AG09319 (cell line): ENCODE results near the gene RABAC1.
"Not testable (repeated sequence)": the region's sequence is repeated elsewhere in the genome, so short reads cannot be mapped to it uniquely, and the experiment has no call there.

ENCODE experiments used
- DNase-seq: peaks from one replicate; pipeline ENCODE4 v3.0.0-alpha.2; 2010; ENCODE audit warnings: low read depth; ENCODE audit errors: extremely low read depth
- CTCF ChIP-seq: IDR thresholded peaks from 2 replicates; pipeline ENCODE4 v1.5.1; 2011; ENCODE audit warnings: low read depth, mild to moderate bottlenecking, inconsistent platforms, low read length, moderate library complexity

Gene RABAC1

DNA sequence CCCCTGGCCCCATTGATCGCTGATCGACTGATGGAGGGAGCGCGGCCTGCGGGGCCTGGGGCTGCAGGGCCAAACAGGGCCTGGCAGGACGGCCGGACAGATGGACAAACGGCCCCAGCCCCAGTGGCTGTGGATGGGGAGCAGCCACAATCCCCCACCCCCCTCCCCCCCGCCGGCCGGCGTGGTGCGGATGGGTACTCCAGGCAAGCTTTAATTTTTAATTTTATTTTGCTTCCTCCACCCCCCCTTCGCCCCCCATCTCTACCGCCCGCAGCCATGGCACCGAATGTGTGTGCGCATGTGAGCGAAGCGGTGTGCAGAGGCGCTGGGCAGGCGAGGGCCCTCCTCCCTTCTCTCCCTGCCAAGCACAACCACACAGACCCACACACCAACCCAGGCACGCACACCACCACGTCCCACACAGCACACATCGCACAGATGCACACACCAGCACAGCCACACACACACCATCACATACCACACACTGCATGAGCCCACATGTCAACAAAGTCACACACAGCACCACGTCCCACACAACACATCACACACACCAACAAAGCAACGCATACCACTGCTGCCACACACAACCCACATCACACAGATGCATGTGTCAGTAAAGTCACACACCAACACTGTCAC is 43.2 kb downstream of the RABAC1 start:
- TF ChIP-seq CTCF: no peak
- DNase-seq: no peak

DNA sequence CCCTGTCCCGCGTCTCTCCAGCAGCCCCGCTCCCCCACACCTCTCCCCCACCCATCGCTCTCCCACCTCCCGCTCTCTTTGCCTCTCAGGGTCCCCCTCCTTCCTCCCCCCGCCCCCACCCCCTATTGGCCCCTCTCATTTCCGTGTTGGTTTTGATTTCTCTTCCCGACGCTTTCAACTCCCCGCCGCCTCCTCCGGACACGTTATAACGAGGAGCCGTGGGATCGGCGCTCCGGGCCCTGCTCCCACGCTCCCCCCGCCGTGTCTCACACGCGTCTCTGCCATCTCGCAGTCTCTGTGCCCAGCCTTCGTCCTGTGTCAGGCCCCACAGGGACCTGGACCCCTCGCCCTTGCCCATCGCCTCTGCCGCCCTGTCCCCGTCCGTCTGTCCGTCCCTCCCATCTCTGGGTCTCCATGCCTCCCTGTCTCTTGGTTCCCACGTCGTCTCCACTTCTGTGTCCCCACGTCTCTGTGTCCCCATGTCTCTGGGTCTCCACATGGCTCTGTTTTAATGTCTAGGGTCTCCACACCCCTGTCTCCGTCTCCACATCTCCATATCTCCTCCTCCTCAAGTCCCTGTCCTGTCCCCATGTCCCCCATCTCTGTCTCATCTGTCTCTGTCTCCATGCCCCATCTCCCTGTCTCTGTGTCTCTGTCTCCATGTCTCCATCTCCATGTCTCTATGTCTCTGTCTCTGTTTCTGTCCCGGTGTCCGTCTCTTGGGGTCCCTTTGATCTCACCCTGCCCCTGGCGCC is 43.9 kb downstream of the RABAC1 start:
- TF ChIP-seq CTCF: no peak
- DNase-seq: no peak

DNA sequence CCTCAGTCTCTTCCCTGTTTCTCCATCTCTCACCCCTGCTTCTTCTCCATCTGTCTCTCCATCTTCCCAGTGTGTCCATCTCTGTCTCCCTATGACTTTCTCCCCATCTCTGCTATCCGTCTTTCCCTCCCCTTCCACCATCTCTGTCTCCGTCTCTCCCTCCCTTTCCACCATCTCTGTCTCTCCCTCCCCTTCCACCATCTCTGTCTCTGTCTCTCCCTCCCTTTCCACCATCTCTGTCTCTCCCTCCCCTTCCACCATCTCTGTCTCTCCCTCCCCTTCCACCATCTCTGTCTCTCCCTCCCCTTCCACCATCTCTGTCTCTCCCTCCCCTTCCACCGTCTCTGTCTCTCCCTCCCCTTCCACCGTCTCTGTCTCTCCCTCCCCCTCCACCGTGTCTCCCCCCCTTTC is 44.7 kb downstream of the RABAC1 start:
- not testable (repeated sequence) for DNase-seq

GRCh38 chr19:41913538-41914423 is 45.3 kb downstream of the RABAC1 start:
- TF ChIP-seq CTCF: no peak
- DNase-seq: no peak

GRCh38 chr19:41912899-41913537 is 46.1 kb downstream of the RABAC1 start:
- TF ChIP-seq CTCF: no peak
- no peak for DNase-seq

- TF ChIP-seq CTCF: no peak
- no peak for DNase-seq
These were observed 47.0 kb downstream of the RABAC1 start for GRCh38 chr19:41911889-41912731.
